GM18520 (cell line): ENCODE results near the gene ACVR1B.
"Not testable (repeated sequence)": the region's sequence is repeated elsewhere in the genome, so short reads cannot be mapped to it uniquely, and the experiment has no call there.

ENCODE experiments used
- ATAC-seq: cut with Tn5 transposase; IDR thresholded peaks from one replicate; pipeline ENCODE4 v1.9.1; 2021; ENCODE audit not compliant: unreplicated experiment

Gene ACVR1B

GRCh38 chr12:51969643-51970042, 18.1 kb downstream of the ACVR1B start:
- ATAC-seq = no peak

- peak; percentile 93 for ATAC-seq
Measured at GRCh38 chr12:51970904-51971646, 19.6 kb downstream of the ACVR1B start.

GRCh38 chr12:51971679-51972421, 20.4 kb downstream of the ACVR1B start:
- ATAC-seq = no peak

- ATAC-seq = no peak
Measured at GRCh38 chr12:51972422-51972812, 20.9 kb downstream of the ACVR1B start.

GRCh38 chr12:51972849-51973273, 21.4 kb downstream of the ACVR1B start:
- no peak for ATAC-seq

- ATAC-seq = no peak
Measured at GRCh38 chr12:51973560-51973959, 22.1 kb downstream of the ACVR1B start.

DNA sequence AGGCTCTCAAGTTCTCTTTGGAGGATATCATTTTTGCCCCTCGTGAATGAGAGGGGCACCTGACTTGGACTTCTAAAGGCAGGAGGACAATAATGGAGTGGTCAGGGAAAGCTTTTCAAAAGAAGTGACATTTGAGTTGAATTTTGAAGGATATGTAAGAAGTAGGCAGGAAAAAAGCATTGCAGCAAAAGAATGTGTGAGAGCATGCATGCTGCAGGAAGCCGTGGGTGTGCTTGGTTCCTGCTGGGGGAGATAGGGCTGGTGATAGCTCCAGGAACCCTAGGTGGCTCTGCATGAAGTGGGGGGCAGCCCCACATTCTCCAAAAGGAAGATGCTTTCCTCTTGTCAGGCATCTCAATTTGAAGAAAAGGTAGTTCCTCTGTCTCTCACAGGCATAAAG, 23.1 kb downstream of the ACVR1B start:
- no peak for ATAC-seq

- ATAC-seq = no peak
Measured at GRCh38 chr12:51975196-51975595, 23.7 kb downstream of the ACVR1B start.

DNA sequence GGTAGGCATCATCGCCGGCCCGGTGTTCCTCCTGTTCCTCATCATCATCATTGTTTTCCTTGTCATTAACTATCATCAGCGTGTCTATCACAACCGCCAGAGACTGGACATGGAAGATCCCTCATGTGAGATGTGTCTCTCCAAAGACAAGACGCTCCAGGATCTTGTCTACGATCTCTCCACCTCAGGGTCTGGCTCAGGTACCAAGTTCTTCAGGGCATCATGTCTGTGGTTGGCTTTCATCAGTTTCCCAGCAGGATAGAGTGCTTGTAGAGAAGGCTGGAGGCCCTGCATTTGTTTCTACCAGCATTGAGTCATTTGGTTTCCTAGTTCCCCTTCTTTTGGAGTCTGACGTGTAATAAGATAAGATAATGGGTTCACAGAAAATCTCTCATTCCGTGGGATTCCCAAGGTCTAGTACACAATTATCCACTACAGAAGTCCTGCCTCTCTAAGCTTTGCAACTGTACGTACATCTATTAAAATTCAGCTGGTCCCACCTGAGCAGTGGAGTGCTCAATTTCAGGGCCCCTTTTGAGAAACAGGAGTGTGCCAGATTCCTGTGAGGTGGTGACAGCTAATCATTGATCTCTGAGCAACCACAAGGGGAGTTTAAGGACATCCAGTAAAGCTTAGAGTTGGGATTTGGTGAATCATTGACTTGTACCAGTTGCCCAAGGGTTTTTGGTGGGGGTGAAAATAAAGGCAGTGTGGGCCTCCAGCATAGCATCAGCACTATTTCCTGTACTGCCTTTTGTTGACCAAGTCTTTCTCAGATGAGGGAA, 25.1 kb downstream of the ACVR1B start:
- ATAC-seq = no peak

GRCh38 chr12:51977320-51977753, 25.8 kb downstream of the ACVR1B start:
- no peak for ATAC-seq

DNA sequence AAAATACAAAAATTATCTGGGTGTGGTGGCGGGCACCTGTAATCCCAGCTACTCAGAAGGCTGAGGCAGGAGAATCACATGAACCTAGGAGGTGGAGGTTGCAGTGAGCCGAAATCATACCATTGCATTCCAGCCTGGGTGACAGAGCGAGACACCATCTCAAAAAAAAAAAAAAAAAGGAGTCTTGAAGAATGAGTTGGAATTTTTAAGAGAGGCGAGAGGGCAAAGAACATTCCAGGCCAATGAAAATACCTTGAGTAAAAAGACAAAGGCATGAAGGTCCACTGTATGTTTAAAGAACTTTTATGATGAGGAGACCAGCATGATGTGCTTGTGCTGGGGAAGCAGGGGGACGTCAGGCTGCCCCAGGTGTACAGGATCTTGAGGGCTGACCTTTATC, 27.8 kb downstream of the ACVR1B start:
- ATAC-seq = not testable (repeated sequence)

- no peak for ATAC-seq
Measured at GRCh38 chr12:51980051-51980808, 28.7 kb downstream of the ACVR1B start.

- no peak for ATAC-seq
Measured at GRCh38 chr12:51980809-51981127, 29.3 kb downstream of the ACVR1B start.

DNA sequence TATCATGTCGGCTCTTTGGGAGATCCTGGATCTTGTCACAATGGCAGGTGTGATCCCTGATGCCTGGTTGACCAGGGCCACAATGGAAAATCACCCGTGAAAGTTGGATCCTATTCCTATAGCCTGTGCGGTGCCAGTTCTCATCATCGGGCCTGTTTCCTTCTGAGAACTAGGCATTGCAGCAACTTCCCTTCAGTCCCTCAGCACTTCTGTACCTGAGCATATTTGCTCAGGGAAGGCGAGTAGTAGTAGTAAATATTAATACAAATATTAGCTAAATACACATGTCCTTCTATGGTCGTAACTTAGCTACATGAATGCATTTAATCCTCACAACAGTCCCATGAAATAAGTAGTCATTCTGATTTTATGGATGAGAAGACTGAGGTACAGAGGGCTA, 33.2 kb downstream of the ACVR1B start:
- no peak for ATAC-seq

DNA sequence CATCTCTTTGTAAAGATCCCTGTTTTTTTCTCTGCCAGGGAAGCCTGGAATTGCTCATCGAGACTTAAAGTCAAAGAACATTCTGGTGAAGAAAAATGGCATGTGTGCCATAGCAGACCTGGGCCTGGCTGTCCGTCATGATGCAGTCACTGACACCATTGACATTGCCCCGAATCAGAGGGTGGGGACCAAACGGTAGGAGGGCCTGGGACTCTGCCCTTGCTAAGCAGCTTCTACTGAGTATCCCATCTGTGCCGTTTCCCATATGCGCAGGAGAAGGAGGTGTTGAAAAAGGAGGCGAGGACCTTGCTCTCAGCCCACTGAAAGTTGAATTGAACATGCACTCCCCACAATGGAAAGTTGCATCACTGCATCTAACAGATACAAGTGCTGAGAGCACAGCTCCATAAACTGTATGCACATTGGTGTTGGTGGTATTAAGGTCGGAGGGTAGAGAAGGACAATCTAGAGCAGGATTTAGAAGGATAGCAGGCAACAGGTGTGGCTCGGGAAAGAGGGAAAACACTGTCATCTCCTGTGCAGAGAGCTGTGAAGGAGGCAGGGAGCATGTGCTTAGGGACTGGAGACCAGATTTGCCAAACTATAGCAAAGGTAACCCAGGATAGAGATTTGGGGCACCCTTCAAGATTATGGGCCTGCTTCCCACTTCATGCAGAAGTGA, 33.8 kb downstream of the ACVR1B start:
- no peak for ATAC-seq

DNA sequence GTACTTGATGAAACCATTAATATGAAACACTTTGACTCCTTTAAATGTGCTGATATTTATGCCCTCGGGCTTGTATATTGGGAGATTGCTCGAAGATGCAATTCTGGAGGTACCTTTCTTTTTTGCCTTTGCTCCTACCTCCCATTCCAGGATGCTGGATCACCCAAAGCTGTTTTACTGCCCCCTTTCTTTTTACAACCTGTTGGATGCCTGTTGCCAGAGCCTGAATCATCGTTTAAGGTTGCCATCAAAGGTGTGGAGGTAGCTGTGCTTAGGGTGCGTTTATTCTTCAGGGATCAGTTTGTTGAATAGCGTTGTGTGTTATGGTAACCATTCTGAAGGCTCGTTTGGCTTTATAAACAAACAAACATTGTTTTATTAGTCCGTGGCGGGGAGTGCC, 35.3 kb downstream of the ACVR1B start:
- ATAC-seq = no peak

- ATAC-seq = no peak
Measured at GRCh38 chr12:51992246-51992645, 40.7 kb downstream of the ACVR1B start.

DNA sequence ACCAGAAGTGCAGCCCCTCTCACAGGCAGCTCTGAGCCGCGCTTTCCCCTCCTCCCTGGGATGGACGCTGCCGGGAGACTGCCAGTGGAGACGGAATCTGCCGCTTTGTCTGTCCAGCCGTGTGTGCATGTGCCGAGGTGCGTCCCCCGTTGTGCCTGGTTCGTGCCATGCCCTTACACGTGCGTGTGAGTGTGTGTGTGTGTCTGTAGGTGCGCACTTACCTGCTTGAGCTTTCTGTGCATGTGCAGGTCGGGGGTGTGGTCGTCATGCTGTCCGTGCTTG, 43.0 kb downstream of the ACVR1B start:
- no peak for ATAC-seq

GRCh38 chr12:51994959-51995358, 43.5 kb downstream of the ACVR1B start:
- no peak for ATAC-seq

DNA sequence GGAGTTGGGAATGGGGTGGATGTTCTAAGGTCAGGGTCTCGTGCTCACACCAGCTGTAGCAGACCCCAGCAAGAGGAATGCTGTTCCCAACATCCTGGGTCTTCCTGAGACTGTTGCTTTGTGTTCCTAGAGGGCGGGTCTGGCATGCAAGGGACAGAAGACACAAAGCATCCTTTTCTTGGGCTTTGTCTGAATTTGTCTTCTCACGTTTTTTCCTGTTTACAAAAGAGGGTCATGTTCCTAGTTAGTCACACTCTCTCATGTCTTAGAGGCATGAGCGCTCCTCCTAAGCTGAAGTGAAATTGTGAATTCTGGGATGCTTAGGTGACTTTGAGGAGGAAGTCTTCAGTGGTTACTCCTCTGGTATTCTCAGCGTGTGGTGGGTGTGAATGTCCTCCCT, 45.6 kb downstream of the ACVR1B start:
- no peak for ATAC-seq
